HG02588 (cell line): ENCODE data around the gene PHF21B.

ENCODE experiments used
- ATAC-seq: cut with Tn5 transposase; IDR thresholded peaks from one replicate; pipeline ENCODE4 v1.9.1; 2021; ENCODE audit warnings: mild to moderate bottlenecking, moderate library complexity; ENCODE audit not compliant: unreplicated experiment

PHF21B gene

DNA sequence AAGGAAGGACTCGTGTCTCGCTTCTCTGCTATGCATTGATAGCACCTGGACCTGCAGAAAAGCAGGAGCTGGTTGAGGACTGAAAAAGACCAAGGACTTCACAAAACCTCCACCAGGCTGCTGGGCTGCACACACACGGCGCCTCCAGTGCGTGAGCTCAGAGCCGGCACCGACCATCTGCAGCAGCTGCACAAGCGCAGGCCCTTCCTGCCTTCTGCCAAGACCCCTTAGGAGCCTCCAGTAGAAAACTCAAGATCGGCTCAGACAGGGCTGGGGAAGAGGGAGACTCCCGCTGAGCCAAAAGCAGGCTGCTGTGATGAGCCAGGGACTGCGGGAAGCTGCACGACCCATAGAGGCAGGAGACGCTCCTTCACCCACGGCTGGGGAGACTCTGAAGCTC lies 70.9 kb downstream of the PHF21B start:
- no peak for ATAC-seq

- ATAC-seq: no peak
Observed at GRCh38 chr22:44937216-44937615, 72.6 kb downstream of the PHF21B start.

DNA sequence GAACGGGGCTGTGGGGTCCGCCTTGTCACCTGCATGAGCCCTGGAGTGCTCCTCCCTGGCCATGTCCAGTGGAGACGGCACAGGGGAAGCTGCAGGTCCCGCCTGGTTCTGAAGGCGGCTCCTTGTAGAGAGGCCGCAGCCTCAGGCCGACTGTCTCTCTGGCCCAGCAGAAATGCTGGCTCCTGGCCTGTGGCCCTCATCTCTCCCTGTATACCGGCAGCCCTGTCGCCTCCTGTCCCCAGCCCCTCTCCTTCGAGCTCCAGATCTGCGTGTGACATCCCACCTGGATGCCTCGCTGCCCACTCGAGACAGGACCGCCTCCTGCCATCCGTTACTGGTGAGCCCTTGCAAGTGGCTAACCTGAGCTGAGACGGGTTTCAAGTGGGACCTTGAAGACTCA lies 73.6 kb downstream of the PHF21B start:
- ATAC-seq: no peak

GRCh38 chr22:44935724-44936123 lies 74.1 kb downstream of the PHF21B start:
- ATAC-seq: no peak

- ATAC-seq: no peak
Observed at GRCh38 chr22:44934454-44934735, 75.4 kb downstream of the PHF21B start.

DNA sequence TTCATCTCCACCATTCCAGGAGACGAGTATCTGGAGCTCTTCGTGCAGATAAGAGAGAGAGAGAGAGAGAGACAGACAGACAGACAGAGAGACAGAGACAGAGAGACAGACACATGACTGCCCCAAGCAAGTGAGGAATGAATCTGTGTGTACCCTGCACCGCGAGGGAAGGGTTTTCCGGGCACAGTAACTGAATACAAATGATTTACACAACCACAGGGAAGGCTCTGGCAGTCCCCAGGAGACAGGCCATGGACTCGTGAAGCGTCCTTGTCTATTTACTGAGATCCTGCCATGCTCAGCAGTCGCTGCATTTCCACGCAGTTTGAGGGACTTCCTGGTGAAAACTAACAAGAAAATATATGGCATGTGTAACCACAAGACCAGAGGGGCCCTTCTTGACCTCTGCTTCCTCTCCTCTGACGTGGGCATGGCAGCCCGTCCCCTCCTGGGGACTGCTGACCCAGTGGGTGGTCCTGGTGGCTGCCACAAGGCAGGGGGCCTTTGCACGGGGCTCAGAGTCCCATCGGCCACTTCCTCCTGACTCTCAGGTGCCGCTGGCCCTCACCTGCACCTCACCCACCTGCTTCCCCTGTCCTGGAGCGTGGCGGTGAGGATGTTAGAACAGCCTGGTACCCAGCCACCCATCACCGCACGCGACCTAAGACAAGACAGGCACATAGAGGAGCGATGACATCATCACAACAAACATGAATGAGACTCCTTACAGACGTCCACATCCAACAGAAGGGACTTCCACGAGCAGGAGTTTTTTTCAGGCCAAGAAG lies 75.9 kb downstream of the PHF21B start:
- no peak for ATAC-seq

DNA sequence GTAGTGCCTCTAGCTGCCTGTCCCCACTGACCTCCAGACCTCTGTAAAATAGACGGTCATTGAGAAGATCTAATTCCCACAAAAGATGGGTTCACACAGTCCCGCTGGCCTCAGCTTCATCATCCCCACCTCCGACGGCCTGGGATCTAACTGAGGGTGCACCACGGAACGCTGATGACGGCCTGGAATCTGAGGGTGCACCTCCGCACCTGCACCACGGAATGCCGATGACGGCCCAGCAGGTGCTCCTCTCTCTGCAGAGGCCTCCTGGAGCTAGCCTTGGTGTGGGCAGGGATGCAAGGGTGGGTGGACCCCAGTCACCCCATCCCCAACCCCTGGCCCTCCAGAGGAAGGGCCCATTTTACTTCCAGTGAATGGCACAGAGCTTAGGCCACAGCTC lies 77.3 kb downstream of the PHF21B start:
- ATAC-seq: no peak

- no peak for ATAC-seq
Observed at GRCh38 chr22:44931766-44932165, 78.0 kb downstream of the PHF21B start.

GRCh38 chr22:44931077-44931540 lies 78.7 kb downstream of the PHF21B start:
- ATAC-seq: no peak

- ATAC-seq: no peak
Observed at GRCh38 chr22:44930711-44931035, 79.1 kb downstream of the PHF21B start.

- no peak for ATAC-seq
Observed at GRCh38 chr22:44930016-44930710, 79.6 kb downstream of the PHF21B start.

- ATAC-seq: no peak
Observed at GRCh38 chr22:44929359-44930015, 80.3 kb downstream of the PHF21B start.

DNA sequence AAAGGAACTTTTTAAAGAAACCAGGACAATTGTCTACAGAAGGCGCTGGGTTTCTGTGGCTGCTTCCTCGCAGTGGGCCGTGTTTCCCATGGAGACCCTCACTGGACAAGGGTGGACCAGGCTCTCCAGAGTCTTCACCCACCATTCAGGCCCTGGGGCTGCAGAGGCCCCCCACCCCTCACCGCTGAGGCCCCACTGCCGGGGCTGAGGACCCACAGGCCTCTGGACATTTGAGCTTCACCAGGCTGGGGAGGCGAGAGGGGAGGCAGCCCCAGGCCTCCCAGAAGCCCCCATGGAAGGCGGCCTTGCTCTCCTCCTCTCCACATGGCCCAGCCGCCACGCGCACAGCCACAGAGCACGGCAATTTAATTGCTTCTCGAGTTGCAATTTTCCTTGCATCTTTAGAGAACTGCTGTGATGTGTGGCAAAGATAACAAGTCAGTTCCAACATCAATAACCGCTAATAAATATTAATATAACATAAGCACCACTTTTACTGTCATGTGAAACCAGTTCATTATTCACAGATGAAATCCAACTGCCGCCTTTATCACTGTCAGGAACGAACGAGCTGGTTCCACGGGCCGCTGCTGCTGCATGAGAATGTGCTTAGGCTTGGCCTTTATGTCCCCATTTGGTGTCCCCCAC lies 81.0 kb downstream of the PHF21B start:
- no peak for ATAC-seq

DNA sequence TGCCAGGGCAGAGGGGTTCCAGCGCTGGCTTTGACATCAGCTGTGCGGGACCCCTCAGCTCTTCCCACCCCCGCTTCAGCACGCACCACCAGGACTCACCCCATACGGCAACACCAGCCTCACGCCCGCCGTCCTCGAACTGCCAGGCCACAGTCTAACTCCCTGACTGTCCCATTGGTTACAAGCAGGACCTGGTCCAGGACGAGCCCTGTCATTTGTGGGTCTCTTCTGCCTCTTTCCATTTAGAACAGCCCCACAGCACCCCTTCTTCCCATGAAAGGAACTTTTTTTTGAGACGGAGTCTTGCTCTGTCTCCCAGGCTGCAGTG lies 81.7 kb downstream of the PHF21B start:
- ATAC-seq: no peak

DNA sequence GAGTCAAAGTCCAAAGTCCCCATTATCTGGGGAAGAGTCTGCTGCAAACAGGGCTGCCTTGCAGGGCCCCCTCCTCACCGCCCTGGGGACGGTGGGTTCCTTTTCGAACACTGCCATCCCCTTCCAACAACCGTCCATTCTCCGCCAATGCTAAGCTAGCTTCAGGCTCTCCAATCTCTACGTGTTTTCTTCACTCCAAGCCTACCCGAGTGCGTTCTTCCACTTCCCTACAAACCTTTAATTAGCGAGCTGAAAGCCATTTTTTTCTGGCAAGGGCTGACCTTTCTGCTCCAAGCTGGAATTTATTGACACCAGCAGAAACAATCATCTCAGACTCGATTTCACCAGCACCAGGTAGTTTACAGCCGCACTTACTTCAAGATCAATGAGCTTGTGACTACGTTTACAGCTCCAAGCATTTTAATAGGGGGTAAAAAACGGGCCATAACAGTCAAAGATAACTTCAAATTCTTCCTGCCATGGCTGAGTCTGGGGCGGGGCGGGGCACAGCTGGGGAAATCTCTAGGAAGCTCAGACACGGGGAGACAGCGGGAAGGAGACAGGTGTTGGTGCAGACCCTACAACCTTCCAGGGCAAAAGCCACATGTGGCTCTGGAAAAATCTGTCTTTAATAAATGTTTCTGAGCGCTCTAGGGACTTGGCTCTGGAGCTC lies 82.2 kb downstream of the PHF21B start:
- ATAC-seq: no peak

GRCh38 chr22:44926491-44927415 lies 83.1 kb downstream of the PHF21B start:
- no peak for ATAC-seq

DNA sequence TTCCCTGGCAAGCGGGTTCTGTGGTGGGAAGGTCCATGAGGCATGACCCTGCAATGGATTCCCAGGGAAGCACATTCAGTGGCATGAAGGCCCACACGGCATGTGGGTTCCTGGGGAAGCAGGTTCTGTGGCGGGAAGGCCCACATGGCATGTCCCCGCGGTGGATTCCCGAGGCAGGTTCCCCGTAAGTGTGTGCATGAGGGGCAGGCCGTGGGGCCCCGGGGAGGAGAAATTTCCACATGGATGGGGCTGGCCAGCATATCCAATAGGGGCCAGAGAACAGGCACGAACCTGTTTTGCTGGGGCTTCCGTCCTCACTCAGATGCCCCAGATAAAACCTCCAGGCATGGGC lies 83.7 kb downstream of the PHF21B start:
- ATAC-seq: no peak

DNA sequence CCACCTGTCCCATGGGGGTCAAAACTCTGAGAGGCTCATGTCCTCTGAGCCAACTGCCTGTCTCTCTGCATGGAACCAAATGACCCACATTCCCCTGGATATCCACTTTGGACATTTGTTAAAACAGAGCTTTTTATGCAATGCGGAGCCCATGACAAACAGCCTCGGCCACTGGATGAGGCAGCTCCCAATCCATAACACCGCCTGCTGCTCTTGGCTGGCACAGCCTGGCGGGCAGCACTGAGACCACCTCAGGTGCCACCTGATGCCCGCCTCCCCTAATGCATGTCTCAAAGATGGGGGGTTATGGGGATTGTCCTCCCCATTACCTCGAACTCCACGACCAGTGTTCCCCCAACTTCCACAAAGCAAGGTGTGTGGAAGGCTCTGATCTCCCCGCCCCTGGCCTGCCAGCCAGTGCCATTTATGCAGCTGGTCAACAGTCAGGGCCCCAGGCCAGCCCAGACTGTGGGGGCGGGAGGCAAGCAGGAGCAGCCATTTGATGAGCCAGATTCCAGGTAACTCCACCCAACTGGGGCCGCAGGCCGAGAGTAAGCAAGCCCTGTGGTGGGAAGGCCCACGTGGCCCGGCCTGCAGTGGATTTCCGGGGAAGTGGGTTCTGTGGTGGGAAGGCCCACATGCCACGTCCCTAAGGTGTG lies 84.2 kb downstream of the PHF21B start:
- ATAC-seq: no peak

DNA sequence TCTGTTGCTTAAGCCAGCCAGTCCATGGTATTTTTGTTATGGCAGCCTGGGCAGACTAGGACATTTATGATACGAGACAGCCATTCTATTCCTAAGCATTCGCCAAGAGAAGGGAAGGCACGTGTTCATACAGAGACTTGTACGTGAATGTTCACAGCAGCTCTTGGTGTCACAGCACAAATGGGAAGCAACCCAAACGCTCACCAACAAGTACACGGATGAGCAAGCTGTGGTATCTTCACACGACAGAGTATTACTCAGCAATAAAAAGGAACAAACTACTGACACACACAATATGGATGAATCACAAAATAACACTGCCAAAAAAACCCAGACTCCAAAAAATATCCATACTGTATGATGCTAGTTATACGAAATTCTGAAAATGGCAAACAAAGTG lies 85.1 kb downstream of the PHF21B start:
- ATAC-seq: no peak

DNA sequence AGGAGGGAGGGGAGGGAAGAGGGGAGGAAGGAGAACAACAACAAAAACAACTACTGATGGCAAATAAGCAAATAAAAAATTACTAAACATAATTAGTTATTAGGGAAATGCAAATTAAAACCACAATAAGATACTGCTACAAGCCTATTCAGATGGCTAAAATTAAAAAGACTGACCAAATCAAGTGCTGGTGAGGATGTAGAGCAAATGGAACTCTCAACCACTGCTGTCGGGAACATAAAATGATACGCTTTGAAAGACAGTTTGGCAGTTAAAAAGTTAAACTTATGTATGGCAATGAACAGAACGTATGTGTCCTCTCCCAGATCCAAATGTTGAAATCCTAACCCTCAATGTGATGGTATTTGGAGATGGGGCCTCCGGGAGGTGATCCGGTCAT lies 85.7 kb downstream of the PHF21B start:
- ATAC-seq: no peak
